Keratinocyte (primary cell): Measurements from ENCODE around the gene PRKAR1B.

Experiments used
- CTCF ChIP-seq, 3 experiments: IDR thresholded peaks in 1 of 3; conservative IDR thresholded peaks in 1 of 3; optimal IDR thresholded peaks in 1 of 3; 2 replicates in 2 of 3; 3 replicates in 1 of 3; pipeline versions ENCODE3 to v1.5.1; 2011; ENCODE audit warnings: low read length in 3 of 3, mild to moderate bottlenecking in 3 of 3, moderate library complexity in 2 of 3, control low read depth in 1 of 3, inconsistent platforms in 1 of 3; ENCODE audit not compliant: insufficient read depth in 2 of 3; ENCODE audit errors: extremely low read depth in 1 of 3
- EZH2 ChIP-seq: IDR thresholded peaks from one replicate; pipeline ENCODE4 v1.6.1; 2012; ENCODE audit warnings: inconsistent platforms, mild to moderate bottlenecking, low read length, moderate library complexity

- TF ChIP-seq CTCF (optimal IDR thresholded peaks at IDR 0.05 in 1 of 3, IDR thresholded peaks at IDR 0.05 in 1 of 3, conservative IDR thresholded peaks at IDR 0.05 in 1 of 3; ENCODE audit: extremely low read depth in 1 of 3, insufficient read depth in 2 of 3, low read length in 3 of 3) (no peak), EZH2 (no peak)
Observed at GRCh38 chr7:659306-659847, 67.7 kb downstream of the PRKAR1B start.
